ENCODE results near the gene KRTAP5-11.

The KRTAP5-11 gene

DNA sequence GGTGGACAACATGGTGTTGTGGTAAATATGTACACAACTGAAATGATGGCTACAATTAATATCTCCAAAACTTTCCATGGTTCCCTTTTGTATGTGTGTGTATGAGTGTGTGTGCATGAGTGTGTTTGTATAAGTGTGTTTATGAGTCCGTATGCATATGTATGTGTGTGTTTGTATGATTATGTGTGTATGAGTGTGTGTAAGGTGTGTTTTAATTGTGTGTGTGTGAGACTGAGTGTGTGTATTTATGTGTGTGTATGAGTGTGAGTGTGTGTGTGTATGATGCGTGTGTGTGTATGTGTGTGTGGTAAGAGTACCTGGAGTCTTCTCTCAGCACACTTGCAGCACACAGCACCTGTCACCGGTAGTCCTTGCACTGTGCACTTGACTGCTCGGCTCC is 26.7 kb downstream of the KRTAP5-11 start:
- H3K4me3 ChIP-seq (ENCODE audit: low read depth, low read length): no peak overlapping the region
- DNase-seq (ENCODE audit: low read depth): no peak
- TF ChIP-seq, protein P1, sequence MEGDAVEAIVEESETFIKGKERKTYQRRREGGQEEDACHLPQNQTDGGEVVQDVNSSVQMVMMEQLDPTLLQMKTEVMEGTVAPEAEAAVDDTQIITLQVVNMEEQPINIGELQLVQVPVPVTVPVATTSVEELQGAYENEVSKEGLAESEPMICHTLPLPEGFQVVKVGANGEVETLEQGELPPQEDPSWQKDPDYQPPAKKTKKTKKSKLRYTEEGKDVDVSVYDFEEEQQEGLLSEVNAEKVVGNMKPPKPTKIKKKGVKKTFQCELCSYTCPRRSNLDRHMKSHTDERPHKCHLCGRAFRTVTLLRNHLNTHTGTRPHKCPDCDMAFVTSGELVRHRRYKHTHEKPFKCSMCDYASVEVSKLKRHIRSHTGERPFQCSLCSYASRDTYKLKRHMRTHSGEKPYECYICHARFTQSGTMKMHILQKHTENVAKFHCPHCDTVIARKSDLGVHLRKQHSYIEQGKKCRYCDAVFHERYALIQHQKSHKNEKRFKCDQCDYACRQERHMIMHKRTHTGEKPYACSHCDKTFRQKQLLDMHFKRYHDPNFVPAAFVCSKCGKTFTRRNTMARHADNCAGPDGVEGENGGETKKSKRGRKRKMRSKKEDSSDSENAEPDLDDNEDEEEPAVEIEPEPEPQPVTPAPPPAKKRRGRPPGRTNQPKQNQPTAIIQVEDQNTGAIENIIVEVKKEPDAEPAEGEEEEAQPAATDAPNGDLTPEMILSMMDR (conservative IDR thresholded peaks at IDR 0.05; ENCODE audit: low read depth, low read length): no peak

DNA sequence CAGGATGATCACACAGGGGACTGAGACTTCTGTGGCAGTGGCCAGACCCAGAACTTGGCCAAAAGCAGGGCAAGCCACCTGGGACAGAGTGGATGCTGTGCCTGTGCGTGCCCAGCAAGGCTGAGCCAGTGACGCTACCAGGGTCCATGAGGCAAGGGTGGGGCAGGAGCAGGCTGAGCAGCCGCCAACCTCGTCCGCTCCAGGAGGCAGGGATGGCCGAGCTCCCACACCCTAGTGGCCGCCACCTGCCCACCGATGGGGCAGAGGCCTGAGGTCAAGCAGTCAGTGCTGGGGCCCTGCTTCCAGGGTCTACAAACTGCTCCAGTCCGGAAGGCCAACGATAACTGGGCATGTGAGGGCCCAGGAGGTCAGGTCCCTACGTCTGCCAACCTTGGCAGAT is 27.2 kb downstream of the KRTAP5-11 start:
- TF ChIP-seq, protein P1 (conservative IDR thresholded peaks at IDR 0.05; ENCODE audit: low read depth, low read length): no peak
- no peak for DNase-seq (ENCODE audit: low read depth)
- no peak overlapping the region for H3K4me3 ChIP-seq (ENCODE audit: low read depth, low read length)

DNA sequence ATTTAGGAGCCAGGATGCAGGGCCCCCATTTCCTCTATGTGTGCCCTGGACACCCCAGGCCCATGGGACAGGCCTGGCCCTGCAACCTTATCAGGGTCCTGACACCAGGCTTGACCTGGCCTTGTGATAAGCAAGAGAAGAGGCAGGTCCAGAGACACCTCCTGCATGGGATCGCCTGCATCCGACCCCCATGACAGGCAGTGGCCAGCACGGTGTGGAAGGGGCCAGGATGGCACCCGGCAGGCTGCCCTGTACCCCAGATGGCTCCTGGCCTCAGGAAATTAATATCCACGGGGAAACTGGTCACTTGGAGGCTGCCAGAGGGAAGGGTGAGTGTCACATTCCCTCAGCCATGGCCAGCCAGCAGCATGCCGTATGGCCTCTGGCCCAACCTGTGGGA is 27.7 kb downstream of the KRTAP5-11 start:
- H3K4me3 ChIP-seq (ENCODE audit: low read depth, low read length): no peak overlapping the region
- DNase-seq (ENCODE audit: low read depth): no peak
- TF ChIP-seq, protein P1 (conservative IDR thresholded peaks at IDR 0.05; ENCODE audit: low read depth, low read length): no peak

DNA sequence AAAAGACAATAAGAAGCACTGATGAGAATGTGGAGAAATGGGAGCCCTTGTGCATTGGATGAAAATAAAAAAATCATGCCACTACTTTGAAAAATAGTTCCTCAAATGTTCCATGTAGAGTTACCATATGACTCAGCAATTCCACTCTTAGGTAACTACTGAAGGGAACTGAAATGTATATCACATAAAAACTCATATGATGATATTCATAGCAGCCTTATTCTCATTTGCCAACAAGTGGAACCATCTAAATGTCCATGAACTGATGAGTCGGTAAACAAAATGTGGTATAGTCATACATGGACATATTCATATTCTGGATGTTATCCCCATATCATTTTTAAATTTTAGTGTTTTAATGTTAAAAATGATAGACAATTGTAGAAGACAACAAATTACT is 31.0 kb downstream of the KRTAP5-11 start:
- no peak overlapping the region for H3K4me3 ChIP-seq (ENCODE audit: low read depth, low read length)
- DNase-seq (ENCODE audit: low read depth): no peak
- TF ChIP-seq, protein P1 (conservative IDR thresholded peaks at IDR 0.05; ENCODE audit: low read depth, low read length): no peak

DNA sequence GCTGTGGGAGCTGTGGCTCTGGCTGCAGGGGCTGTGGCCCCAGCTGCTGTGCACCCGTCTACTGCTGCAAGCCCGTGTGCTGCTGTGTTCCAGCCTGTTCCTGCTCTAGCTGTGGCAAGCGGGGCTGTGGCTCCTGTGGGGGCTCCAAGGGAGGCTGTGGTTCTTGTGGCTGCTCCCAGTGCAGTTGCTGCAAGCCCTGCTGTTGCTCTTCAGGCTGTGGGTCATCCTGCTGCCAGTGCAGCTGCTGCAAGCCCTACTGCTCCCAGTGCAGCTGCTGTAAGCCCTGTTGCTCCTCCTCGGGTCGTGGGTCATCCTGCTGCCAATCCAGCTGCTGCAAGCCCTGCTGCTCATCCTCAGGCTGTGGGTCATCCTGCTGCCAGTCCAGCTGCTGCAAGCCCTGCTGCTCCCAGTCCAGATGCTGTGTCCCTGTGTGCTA is 33.9 kb downstream of the KRTAP5-11 start:
- TF ChIP-seq, protein P1 (conservative IDR thresholded peaks at IDR 0.05; ENCODE audit: low read depth, low read length): no peak
- no peak overlapping the region for H3K4me3 ChIP-seq (ENCODE audit: low read depth, low read length)
- no peak for DNase-seq (ENCODE audit: low read depth)

DNA sequence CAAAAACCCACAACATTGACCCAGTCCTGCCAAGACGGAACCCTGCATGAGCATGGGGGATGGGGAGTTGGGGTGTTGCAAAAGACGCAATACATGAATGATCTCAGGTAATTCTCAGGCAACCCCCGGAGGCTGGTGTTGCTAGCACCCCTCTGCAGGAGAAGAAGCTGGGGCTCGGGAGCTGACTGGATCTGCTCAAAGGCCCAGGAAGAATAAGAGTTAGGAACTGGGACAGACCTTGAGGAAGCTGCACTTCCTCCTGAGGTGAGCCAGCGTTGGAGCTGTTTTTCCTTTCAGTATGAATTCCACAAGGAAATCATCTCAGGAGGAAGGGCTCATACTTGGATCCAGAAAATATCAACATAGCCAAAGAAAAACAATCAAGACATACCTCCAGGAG is 34.6 kb downstream of the KRTAP5-11 start, which contains the start of gene KRTAP5-9:
TSS of gene KRTAP5-9 (plus strand) at position 301 of the 400 bp plus-strand sequence. CDS start 238 bp downstream, outside the sequence.
- H3K4me3 ChIP-seq (ENCODE audit: low read depth, low read length): no peak within 1 kb of the TSS
- no peak for DNase-seq (ENCODE audit: low read depth)
- TF ChIP-seq, protein P1 (conservative IDR thresholded peaks at IDR 0.05; ENCODE audit: low read depth, low read length): no peak

DNA sequence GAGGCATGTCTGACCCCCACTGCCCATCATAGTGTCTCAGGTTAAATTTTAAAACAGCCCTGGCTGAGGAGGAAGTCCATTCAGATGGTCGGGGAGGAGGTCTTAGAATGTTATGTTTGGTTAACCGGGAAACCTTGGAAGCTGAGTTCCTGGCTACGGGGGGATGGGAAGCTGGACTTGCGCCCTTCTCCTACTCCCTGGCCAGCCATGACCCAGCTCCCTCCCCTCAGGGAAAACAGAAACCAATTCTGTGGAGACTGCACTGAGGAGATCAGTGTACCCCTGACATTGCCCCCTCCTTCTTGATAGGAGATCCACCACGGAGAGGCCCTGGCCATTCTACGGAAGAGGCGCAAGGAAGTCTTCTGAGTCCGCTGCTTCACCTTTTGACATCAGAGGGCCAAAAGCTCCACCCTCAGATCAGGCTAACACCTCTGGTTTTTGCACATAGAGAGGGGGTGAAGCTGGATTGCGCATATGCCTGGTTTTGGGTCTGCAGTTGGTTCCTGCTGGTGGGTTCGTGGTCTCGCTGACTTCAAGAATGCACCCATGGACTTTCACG is 37.2 kb downstream of the KRTAP5-11 start:
- TF ChIP-seq, protein P1 (conservative IDR thresholded peaks at IDR 0.05; ENCODE audit: low read depth, low read length): no peak
- no peak overlapping the region for H3K4me3 ChIP-seq (ENCODE audit: low read depth, low read length)
- DNase-seq (ENCODE audit: low read depth): no peak

All from choroid plexus epithelial cell (primary cell).